Fibroblast of the aortic adventitia (primary cell): ENCODE data around the gene SF3A2. TPM values are rescaled to one million over a fixed set of nuclear protein-coding genes. Genes with fewer than 3 reads are reported as not detected.

ENCODE experiments used
- DNase-seq: peaks from one replicate; pipeline ENCODE4 v3.0.0-alpha.2; 2010; ENCODE audit warnings: low read depth
- H3K4me3 ChIP-seq: 2 replicates; pipeline ENCODE4 v1.5.1; 2011; ENCODE audit warnings: low read depth, mild to moderate bottlenecking, control low read depth, low read length, moderate library complexity
- CTCF ChIP-seq: IDR thresholded peaks from 2 replicates; pipeline ENCODE4 v1.5.1; 2011; ENCODE audit warnings: mild to moderate bottlenecking, low read length, control low read depth, inconsistent platforms; ENCODE audit not compliant: insufficient read depth
- total RNA-seq: library from RNA; depleted of rRNA; stranded (reverse); fragments of >200 nt; gene quantifications from 2 replicates; pipeline ENCODE4 v1.2.3, GENCODE V29; 2012; ENCODE audit warnings: low replicate concordance

SF3A2 gene
- total RNA-seq, 1 donor, result 29.6 TPM

DNA sequence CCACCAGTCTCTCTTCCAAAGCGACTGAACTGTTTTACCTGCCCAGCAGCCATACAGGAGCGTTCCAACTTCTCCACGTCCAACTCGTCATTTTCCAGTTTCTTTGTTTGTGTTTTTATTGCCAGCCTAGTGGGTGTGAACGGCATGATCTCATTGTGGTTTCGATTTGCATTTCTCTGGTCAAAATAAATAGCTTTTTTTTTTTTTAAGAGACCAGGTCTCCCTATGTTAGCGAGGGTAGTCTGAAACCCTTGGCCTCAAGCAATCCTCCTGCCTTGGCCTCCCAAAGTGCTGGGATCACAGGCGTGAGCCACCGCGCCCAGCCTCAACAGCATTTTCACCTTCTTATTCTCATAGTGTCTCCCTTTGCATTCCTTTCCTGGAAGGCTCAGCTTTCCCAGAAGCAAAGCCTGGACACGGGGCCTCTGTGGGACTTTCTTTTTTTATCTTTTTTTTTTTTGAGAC lies 23.7 kb downstream of the SF3A2 start:
- H3K4me3 ChIP-seq, result no peak overlapping the region
- DNase-seq, result peak; percentile 30
- TF ChIP-seq CTCF, result no peak

DNA sequence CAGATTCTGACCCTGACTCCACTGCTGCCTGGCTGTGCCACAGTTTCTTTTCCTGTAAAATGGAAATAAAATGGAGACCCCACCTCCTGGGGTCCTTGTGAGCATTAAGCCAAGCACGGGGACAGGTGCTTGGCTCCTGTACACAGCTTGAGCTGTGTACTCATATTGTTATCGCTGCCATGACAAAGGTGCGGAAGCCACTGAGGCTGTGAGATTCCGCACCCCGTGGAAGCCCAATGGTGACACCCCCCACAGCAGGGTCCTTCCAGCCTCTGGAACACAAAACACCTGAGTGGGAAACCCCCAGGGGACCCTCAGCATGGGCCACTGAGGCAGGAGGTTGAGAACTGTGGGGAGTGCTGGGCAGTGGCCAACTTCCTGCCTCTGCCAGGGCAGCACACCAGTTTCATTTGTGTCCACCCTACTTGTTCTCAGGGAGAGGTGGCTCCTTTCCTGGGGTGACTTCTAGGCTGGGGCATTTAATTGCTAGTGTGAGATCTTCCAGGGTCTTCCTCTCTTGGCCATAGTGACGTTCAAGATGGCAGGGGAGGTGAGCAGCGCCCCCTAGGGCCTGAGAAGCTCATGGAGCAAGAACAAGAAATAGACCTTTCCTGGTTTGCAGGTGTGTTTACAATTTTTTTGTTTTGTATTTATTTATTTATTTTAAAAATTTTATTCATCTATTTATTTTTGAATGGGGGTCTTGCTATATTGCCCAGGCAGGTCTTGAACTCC lies 25.0 kb downstream of the SF3A2 start:
- DNase-seq, result peak; percentile 34
- TF ChIP-seq CTCF, result peak; percentile 61
- no peak overlapping the region for H3K4me3 ChIP-seq

DNA sequence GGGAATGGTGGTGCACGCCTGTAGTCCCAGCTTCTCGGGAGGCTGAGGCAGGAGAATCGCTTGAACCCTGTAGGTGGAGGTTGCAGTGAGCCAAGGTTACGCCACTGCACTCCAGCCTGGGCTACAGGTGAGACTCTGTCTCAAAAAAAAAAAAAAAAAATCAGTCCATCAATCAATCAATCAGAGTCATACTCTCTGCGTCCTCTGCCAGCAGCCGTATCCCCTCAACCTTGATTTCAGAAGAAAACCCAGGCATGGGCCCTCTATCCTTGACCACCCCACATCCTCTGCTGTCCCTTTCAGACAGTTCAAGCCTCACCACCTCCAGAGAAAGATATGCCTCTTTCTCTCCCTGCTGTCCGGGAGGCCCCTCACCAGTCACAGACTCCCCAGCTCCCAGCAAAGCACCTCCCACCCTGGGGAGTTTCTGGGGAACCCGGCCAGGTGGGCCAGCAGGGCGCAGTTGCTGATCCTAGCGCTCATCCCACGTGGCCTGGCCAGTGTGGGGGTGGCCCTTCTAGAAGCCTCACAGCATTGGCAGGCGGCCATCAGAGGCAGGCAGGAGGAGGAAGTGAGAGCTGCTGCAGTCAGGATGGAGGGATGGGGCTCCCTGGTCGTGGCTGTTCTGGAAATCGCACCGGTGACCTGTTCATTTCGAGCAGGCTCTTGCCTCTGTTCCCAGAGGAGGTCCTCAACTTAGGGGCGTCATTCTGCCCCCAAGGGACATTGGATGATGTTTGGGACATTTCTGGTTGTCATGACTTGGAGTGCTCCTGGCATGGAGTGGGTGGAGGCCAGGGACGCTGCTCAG lies 29.8 kb downstream of the SF3A2 start:
- no peak for TF ChIP-seq CTCF
- H3K4me3 ChIP-seq, result no peak overlapping the region
- DNase-seq, result peak; percentile 76

GRCh38 chr19:2268480-2268830 lies 31.8 kb downstream of the SF3A2 start:
- no peak for DNase-seq
- TF ChIP-seq CTCF, result no peak
- H3K4me3 ChIP-seq, result no peak overlapping the region

DNA sequence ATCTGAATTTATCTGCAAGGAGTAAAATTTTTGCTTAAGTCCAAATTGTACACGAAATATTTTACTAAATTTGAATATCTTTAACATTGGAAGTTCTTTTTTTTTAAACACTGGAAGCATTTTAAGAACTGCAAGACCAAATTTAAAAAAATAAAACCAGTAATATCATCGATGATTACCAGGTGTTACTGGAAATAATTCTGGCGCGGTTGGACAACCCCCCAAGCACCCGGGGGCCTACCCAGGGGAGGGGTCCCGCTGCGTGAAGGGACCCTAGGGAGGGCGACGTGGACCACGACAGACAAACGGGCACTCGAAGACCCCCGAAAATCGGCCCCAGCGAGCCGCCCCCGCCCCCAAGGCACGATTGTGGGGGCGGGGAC lies 32.2 kb downstream of the SF3A2 start:
- peak overlapping the region; percentile 74 for H3K4me3 ChIP-seq
- DNase-seq, result no peak
- TF ChIP-seq CTCF, result no peak

DNA sequence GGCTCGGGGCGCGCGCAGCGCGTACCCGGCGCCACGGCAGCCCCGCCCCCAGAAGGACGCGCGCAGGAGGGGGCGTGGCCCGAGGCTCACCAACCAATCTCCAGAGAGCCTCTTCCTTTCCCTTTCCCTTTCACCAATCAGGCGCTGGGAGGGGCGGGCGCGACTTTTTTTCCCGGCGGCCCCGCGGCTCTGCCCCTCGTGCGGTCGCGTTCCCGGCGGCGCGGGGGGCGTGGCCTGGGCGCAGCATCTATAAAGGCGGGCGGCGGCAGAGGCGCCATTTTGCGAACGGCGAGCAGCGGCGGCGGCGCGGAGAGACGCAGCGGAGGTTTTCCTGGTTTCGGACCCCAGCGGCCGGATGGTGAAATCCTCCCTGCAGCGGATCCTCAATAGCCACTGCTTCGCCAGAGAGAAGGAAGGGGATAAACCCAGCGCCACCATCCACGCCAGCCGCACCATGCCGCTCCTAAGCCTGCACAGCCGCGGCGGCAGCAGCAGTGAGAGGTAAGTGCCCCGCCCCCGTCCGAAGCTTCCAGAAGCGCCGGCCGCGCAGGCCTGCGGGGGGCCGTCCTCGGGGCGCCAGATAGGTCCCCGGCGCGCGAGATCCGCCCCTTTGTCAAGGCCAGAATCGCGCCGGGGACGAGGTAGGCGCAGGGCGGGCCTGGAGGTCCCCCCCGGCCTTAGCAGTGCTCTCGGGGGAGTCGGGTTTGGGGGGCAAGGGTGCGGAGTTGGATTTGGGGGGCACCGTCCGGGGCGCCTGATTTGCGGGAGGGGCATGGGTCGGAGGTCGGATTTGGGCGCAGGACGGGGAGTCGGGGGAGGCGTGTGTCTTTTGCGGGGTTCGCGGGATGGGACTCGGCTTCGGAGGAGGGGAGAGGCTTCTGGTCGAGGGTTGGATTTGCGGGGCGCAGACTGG lies 32.9 kb downstream of the SF3A2 start:
- peak; percentile 95 for DNase-seq
- peak; percentile 32 for TF ChIP-seq CTCF
- peak overlapping the region; percentile 95 for H3K4me3 ChIP-seq
